K562 (cell line): ENCODE measurements around the gene NR6A1. TPM values are rescaled to one million over a fixed set of nuclear protein-coding genes. Genes with fewer than 3 reads are reported as not detected.
A peak's percentile ranks its signal among the peaks of the same experiment; 100 is the strongest.

Experiments
- ATAC-seq: fragments of 200-7000 bp; cut with Tn5 transposase; 3 replicates; pipeline ENCODE4 v1.9.1; 2020; ENCODE audit warnings: moderate library complexity
- BruUV-seq: library from RNA; stranded (reverse); fragments of 400-500 nt; replicated peaks from 2 replicates; lab custom pipeline; 2021; lab: Mats Ljungman, UMichigan
- CTCF ChIA-PET: fragments of 300-600 bp; formaldehyde crosslinking; extraction: SDS; loops from one replicate; lab custom pipeline; 2021; ENCODE audit warnings: low intra/inter-chr PET ratio; lab: Yijun Ruan, JAX
- POLR2A ChIA-PET: fragments of 300-600, 350-650 bp; sonication (Branson Sonifier 250); formaldehyde crosslinking; extraction: SDS; loops from one replicate; lab custom pipeline; 2021; ENCODE audit warnings: antibody characterized with exemption, inconsistent platforms; lab: Yijun Ruan, JAX
- DNase-seq, 4 experiments: peaks; one replicate each; pipeline versions ENCODE4 v3.0.0 to v3.0.0-alpha.2; 2011 to 2018; ENCODE audit warnings: low spot score in 3 of 4, mixed read lengths in 3 of 4; ENCODE audit errors: extremely low read depth in 1 of 4
- FAIRE-seq: peaks from 2 replicates; lab custom pipeline; 2011; peaks lifted over from hg19 to GRCh38; lab: Jason Lieb, UNC
- H2AFZ ChIP-seq: 2 replicates; pipeline ENCODE4 v1.6.0; 2011; ENCODE audit warnings: low read depth, low read length, control low read depth, inconsistent platforms
- H3K27ac ChIP-seq: fragments of 200-600 bp; 3 replicates; pipeline ENCODE4 v1.8.0; 2011; ENCODE audit warnings: low read depth, mild to moderate bottlenecking, control low read depth, inconsistent platforms, low read length, moderate library complexity, mixed read lengths; ENCODE audit errors: extremely low read depth
- H3K27me3 ChIP-seq, 2 experiments: fragments of 300-600 bp in 1 of 2; 2 replicates in 1 of 2; 3 replicates in 1 of 2; pipeline versions ENCODE4 v1.6.0 to v1.8.0; 2011; ENCODE audit warnings: inconsistent platforms in 2 of 2, low read length in 2 of 2, mild to moderate bottlenecking in 1 of 2, mixed read lengths in 1 of 2, moderate library complexity in 1 of 2; ENCODE audit not compliant: control insufficient read depth in 2 of 2, insufficient read depth in 2 of 2
- H3K36me3 ChIP-seq: fragments of 300-600 bp; 3 replicates; pipeline ENCODE4 v1.8.0; 2011; ENCODE audit warnings: mild to moderate bottlenecking, low read length, inconsistent platforms; ENCODE audit not compliant: control insufficient read depth, insufficient read depth
- H3K4me1 ChIP-seq, 2 experiments: fragments of 200-600 bp in 1 of 2; replicated peaks in 1 of 2; 2 replicates in 1 of 2; 3 replicates in 1 of 2; pipeline versions ENCODE4 v1.5.1 to v1.8.0; 2011; ENCODE audit warnings: inconsistent platforms in 2 of 2, low read length in 2 of 2, mild to moderate bottlenecking in 1 of 2, mixed read lengths in 1 of 2, moderate library complexity in 1 of 2; ENCODE audit not compliant: control insufficient read depth in 2 of 2, insufficient read depth in 2 of 2
- H3K4me2 ChIP-seq: 2 replicates; pipeline ENCODE4 v1.6.1; 2011; ENCODE audit warnings: low read length, control low read depth, inconsistent platforms, mixed read lengths; ENCODE audit not compliant: insufficient read depth
- H3K4me3 ChIP-seq: fragments of 200-600 bp; sonication (generic), shearing (Covaris generic); 2 replicates; pipeline ENCODE4 v1.5.1; 2016; ENCODE audit warnings: control low read depth, inconsistent platforms
- H3K79me2 ChIP-seq: fragments of 200-600 bp; 3 replicates; pipeline ENCODE4 v1.8.0; 2011; ENCODE audit warnings: low read length, inconsistent platforms; ENCODE audit not compliant: control insufficient read depth, insufficient read depth
- H3K9ac ChIP-seq, 2 experiments: 2 replicates each; pipeline versions ENCODE4 v1.6.0 to v1.6.1; 2011; ENCODE audit warnings: low read depth in 2 of 2, low read length in 2 of 2, control low read depth in 1 of 2, inconsistent platforms in 1 of 2, mild to moderate bottlenecking in 1 of 2, mixed read lengths in 1 of 2; ENCODE audit not compliant: insufficient read depth in 1 of 2
- H3K9me1 ChIP-seq: one replicate; pipeline ENCODE4 v1.6.0; 2011; ENCODE audit warnings: inconsistent platforms, mild to moderate bottlenecking, low read length, moderate library complexity; ENCODE audit not compliant: control insufficient read depth, insufficient read depth
- H3K9me3 ChIP-seq: replicated peaks from 2 replicates; pipeline ENCODE4 v1.5.1; 2011; ENCODE audit warnings: low read depth, low read length, inconsistent platforms; ENCODE audit not compliant: control insufficient read depth, insufficient read depth
- H4K20me1 ChIP-seq: replicated peaks from 2 replicates; pipeline ENCODE4 v1.6.1; 2011; ENCODE audit warnings: low read length, inconsistent platforms, mixed read lengths; ENCODE audit not compliant: control insufficient read depth, insufficient read depth
- CCAR2 ChIP-seq: fragments of 200-400 bp; formaldehyde crosslinking; IDR thresholded peaks from 2 replicates; pipeline ENCODE4 v1.6.1; 2017; ENCODE audit warnings: mild to moderate bottlenecking, low read depth, low read length
- ZBTB33 ChIP-seq: sonication (generic); formaldehyde crosslinking; IDR thresholded peaks from 2 replicates; pipeline ENCODE4 v1.8.1; 2023; ENCODE audit warnings: mild to moderate bottlenecking, missing genetic modification reagents
- ZBTB8A ChIP-seq: fragments of 450-650 bp; IDR thresholded peaks from 2 replicates; pipeline ENCODE4 v1.6.1; 2018; ENCODE audit warnings: mild to moderate bottlenecking, moderate library complexity; ENCODE audit not compliant: partially characterized antibody
- whole genome bisulfite sequencing: fragments of 100-300 bp; shearing (Covaris generic); methylation state at CpG from one replicate; pipeline ENCODE4 v1.1.6; 2016; ENCODE audit warnings: low coverage, mixed read lengths; ENCODE audit not compliant: insufficient coverage; ENCODE audit errors: missing lambda C conversion rate; 5-methylcytosine and 5-hydroxymethylcytosine counted together
- in situ Hi-C: fragments of 300-500 bp; cut with MboI; formaldehyde crosslinking; loops from 4 replicates; pipeline ENCODE4 v1.15.0; 2018; ENCODE audit warnings: inconsistent platforms, mixed read lengths
- intact Hi-C: fragments of 100-400 bp; cut with micrococcal nuclease; formaldehyde crosslinking; loops from 2 replicates; pipeline ENCODE4 v1.14.2; 2022
- polyA plus RNA-seq, 8 experiments: library from polyadenylated mRNA; depleted of rRNA in 4 of 8; stranded (reverse) in 5 of 8; unstranded in 3 of 8; fragments of >200 nt; fragmentation: Nextera tagmentation in 2 of 8; fragmentation: Illumina TruSeq in 1 of 8; extraction: Ambion mirVana in 2 of 8; extraction: Trizol in 1 of 8; gene quantifications; 2 replicates each; pipeline versions ENCODE4 v1.2.1 to v1.2.3, GENCODE V29; 2011 to 2014; ENCODE audit warnings: inconsistent platforms in 1 of 8, missing spikeins in 1 of 8
- total RNA-seq, 7 experiments: library from RNA; depleted of rRNA in 6 of 7; stranded (reverse); fragments of >200 nt in 6 of 7; fragmentation: Illumina TruSeq in 2 of 7; extraction: Trizol in 2 of 7; gene quantifications; 2 replicates each; pipeline versions ENCODE4 v1.2.1 to v1.2.3, GENCODE V29; 2011 to 2021; ENCODE audit warnings: low replicate concordance in 1 of 7
- TF ChIP-seq, protein P1 (sequence below): fragments of 200-800 bp; sonication (Bioruptor generic); IDR thresholded peaks from 2 replicates; pipeline ENCODE4 v1.6.1; 2016; ENCODE audit warnings: missing genetic modification characterization, missing compliant biosample characterization

Gene NR6A1
- total and polyA plus RNA-seq, 9 of the 15 experiments (the other 6 are each of a cell fraction or from before 2014, with no cell fraction given): 9.7 to 55.4 (median 28.3) TPM

GRCh38 chr9:124598048-124598447 is 173.1 kb downstream of the NR6A1 start:
- POLR2A ChIA-PET: interaction anchor here (0.7 to 1.7 kb wide), 3 partner anchors 22 to 1071 kb away, joined by 3 to 5 read pairs (median 3); no protein-coding TSS in a partner anchor
- Histone ChIP-seq H3K27ac (no peak overlapping the region), H3K79me2 (peaks cover 36% of the 10 kb centered on the region), H3K4me1 (peaks cover 7 to 29% of the 10 kb centered on the region in 2 experiments), H3K9me1 (no peaks in the 10 kb centered on the region), H3K9me3 (no peaks in the 10 kb centered on the region), H3K4me2 (no peak overlapping the region), H2AFZ (no peak overlapping the region), H3K4me3 (no peak overlapping the region), H4K20me1 (no peaks in the 10 kb centered on the region), H3K27me3 (no peaks in the 10 kb centered on the region), H3K9ac (no peak overlapping the region)
- no peak for ATAC-seq
- 81% methylated on average over 4 of the region's 5 CpGs for whole genome bisulfite sequencing
- no peak for DNase-seq
- no peak for FAIRE-seq
- in situ Hi-C loops (no loop called here), intact Hi-C loops (loop anchor here (5.0 kb wide), 1 partner anchor 41 kb away; no protein-coding TSS in a partner anchor)
- BruUV-seq: no TSS peak
- CTCF ChIA-PET: no interaction called here
- TF ChIP-seq, protein P1, sequence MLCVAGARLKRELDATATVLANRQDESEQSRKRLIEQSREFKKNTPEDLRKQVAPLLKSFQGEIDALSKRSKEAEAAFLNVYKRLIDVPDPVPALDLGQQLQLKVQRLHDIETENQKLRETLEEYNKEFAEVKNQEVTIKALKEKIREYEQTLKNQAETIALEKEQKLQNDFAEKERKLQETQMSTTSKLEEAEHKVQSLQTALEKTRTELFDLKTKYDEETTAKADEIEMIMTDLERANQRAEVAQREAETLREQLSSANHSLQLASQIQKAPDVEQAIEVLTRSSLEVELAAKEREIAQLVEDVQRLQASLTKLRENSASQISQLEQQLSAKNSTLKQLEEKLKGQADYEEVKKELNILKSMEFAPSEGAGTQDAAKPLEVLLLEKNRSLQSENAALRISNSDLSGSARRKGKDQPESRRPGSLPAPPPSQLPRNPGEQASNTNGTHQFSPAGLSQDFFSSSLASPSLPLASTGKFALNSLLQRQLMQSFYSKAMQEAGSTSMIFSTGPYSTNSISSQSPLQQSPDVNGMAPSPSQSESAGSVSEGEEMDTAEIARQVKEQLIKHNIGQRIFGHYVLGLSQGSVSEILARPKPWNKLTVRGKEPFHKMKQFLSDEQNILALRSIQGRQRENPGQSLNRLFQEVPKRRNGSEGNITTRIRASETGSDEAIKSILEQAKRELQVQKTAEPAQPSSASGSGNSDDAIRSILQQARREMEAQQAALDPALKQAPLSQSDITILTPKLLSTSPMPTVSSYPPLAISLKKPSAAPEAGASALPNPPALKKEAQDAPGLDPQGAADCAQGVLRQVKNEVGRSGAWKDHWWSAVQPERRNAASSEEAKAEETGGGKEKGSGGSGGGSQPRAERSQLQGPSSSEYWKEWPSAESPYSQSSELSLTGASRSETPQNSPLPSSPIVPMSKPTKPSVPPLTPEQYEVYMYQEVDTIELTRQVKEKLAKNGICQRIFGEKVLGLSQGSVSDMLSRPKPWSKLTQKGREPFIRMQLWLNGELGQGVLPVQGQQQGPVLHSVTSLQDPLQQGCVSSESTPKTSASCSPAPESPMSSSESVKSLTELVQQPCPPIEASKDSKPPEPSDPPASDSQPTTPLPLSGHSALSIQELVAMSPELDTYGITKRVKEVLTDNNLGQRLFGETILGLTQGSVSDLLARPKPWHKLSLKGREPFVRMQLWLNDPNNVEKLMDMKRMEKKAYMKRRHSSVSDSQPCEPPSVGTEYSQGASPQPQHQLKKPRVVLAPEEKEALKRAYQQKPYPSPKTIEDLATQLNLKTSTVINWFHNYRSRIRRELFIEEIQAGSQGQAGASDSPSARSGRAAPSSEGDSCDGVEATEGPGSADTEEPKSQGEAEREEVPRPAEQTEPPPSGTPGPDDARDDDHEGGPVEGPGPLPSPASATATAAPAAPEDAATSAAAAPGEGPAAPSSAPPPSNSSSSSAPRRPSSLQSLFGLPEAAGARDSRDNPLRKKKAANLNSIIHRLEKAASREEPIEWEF (CRISPR knock-in tag): no peak
- peak; percentile 87 for TF ChIP-seq ZBTB33 (CRISPR knock-in tag)
- no peak for TF ChIP-seq CCAR2
- no peak for TF ChIP-seq ZBTB8A
- TF ChIP-seq, all 486 proteins: peak for 1
- H3K36me3 ChIP-seq: no peaks in the 10 kb centered on the region
